Measurements from ENCODE around the gene NTM.

DNA sequence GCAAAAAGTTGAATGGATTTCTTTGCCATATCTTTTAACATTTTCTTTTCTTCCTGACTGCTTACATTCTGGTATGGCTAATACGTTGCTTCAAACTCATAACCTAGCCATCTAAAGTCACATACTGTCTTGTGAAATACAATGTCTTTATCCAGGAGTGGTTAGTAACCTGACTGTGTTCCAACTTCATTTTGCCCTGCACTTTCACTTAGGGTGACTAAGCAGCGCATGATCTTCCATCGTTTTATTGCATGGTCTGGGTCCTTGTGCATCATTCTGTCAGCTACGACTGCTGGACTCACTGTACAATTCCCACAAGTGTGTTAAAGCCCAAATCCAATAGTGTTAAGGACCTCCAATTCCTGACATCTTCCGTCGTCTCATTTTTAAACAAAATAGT is 403.2 kb downstream of the NTM start:
- TF ChIP-seq EZH2phosphoT487 (IDR thresholded peaks at IDR 0.05; ENCODE audit: borderline replicate concordance): no peak
- TF ChIP-seq, protein P1, sequence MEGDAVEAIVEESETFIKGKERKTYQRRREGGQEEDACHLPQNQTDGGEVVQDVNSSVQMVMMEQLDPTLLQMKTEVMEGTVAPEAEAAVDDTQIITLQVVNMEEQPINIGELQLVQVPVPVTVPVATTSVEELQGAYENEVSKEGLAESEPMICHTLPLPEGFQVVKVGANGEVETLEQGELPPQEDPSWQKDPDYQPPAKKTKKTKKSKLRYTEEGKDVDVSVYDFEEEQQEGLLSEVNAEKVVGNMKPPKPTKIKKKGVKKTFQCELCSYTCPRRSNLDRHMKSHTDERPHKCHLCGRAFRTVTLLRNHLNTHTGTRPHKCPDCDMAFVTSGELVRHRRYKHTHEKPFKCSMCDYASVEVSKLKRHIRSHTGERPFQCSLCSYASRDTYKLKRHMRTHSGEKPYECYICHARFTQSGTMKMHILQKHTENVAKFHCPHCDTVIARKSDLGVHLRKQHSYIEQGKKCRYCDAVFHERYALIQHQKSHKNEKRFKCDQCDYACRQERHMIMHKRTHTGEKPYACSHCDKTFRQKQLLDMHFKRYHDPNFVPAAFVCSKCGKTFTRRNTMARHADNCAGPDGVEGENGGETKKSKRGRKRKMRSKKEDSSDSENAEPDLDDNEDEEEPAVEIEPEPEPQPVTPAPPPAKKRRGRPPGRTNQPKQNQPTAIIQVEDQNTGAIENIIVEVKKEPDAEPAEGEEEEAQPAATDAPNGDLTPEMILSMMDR (conservative IDR thresholded peaks at IDR 0.05; ENCODE audit: low read length): no peak

Measured in Loucy (cell line).